8988T (cell line): Measurements from ENCODE around the gene GMCL1.
"Not testable (repeated sequence)": the region's sequence is repeated elsewhere in the genome, so short reads cannot be mapped to it uniquely, and the experiment has no call there.

Experiments used
- DNase-seq: peaks from one replicate; pipeline ENCODE4 v3.0.0; 2011

The GMCL1 gene

DNA sequence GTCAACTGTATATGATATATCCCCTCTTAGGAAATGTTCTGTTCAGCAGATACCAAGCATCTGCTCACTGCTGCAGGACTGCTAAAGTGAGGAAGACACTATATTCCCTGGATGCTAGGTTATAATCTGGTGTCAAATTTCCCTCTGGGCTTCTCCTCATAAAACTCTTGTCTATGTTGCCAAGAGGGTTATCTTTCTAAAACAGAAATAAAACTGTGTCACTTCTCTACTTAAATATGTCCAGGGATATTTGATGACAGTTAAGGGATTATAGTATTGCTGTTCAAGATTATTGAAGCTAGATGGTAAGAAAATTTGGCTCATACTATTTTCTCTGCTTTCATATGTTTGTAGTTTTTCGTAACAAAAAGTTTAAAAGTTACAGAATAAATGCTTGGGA, 33.8 kb downstream of the GMCL1 start:
- no peak for DNase-seq

DNA sequence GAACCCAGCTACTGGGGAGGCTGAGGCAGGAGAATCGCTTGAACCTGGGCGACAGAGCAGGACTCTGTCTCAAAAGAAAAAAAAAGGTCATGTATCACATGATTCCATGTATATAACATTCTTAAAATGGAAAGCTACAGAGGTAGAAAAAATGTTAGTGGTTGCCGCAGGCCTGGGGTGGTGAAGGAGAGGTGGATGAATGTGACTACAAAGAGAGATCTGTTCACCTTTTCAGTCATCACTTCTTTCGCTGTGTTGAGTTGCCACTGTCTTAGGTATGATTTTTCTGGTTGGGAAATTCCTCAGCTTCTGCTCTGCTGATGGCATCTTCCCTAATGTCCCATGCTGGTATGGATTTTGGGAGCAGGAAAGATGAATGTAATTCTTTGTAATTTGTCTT, 59.0 kb downstream of the GMCL1 start:
- no peak for DNase-seq

DNA sequence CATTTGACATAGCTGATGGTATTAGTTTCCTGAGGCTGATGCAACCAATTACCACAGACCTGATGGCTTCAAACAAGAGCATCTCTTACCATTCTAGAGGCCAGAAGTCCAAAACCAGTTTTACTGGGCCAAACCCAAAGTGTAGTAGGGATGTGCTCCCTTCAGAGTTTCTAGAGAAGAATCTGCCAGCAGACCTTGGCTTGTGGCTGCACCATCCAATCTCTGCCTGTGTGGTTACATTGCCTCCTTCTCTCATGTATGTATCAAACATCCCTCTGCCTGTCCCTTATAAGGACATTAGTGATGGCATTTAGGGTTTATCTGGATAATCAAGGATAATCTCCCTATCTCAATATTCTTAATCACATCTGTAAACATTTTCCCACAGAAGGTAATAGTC, 59.8 kb downstream of the GMCL1 start:
- DNase-seq: no peak

DNA sequence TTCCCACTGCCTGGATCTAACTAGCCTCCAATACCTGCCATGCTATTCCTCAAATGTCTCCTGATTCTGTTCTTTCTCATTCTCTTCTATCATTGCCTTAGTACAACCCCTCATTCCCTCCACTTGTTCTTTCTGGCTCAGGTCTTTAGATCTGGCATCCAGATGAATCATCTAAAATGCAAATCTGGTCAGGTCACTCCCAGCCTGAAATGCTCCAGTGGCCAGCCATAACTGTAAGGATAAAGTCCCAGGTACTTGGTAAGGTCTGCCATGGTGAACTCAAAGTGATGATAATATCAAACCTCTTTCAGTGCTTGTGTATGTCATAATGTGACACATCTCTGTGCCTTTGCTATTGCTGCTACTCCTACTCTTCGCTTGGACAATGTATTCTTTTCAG, 61.4 kb downstream of the GMCL1 start:
- no peak for DNase-seq

DNA sequence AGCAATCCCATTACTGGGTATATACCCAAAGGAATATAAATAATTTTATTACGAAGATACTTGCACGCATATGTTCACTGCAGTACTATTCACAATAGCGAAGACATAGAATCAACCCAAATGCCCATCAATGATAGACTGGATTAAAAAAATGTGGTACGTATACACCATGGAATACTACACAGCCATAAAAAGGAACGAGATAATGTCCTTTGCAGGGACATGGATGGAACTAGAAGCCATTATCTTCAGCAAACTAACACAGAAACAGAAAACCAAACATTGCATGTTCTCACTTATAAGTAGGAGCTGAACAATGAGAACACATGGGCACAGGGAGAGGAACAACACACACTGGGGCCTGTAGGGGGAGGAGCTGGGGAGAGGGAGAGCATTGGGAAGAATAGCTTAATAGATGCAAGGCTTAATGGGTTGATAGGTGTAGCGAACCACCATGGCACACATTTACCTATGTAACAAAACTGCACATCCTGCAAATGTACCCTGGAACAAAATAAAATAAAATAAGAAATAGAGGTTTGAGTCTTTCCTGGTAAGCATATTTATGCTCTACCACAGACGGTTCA, 63.5 kb downstream of the GMCL1 start:
- DNase-seq: not testable (repeated sequence)

DNA sequence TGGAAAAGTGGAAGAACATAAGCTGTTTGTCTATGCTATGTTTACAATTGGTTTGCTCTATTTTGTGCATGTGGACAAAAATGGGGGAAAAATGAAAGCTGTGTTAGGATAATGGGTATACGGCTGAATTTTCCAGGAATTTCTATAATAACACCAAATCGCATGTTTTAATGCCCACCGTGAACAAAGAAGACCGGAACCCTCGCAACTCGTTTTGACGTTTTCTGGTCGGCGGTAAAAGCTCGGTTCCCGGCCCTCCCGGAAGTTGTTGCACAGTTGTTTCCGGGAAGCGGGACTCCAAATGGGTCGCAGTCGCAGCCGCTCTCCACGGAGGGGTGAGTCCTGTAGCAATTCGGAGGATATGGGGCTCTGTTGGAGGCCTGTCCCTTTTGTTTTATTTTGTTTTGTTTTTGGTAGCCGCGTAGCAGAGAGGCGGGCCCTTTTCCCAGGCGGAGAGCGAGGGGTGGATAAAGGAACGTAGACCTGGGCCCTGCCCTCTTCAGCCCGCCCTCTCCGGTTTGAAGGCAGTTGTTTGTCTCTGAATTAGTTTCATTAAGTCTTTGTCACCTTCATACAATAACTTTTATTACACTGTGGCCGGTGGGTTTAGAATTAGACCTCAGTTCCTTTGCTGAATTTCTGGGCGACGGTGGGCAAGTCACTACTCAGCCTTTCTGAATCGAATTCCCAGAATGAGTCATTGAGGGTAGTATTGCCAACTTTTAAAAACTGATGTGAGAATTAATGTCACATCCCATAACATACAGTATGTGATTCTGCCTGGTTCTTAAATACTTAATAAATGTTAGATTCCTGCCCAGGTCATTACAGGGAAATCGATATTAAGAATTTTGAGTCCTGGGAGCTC, 64.5 kb downstream of the GMCL1 start, which contains the start of gene SNRNP27:
SNRNP27 (plus strand) TSS at position 273 of the 868 bp plus-strand sequence; CDS start at position 302, 29 bp downstream.
- DNase-seq: peak; percentile 32

DNA sequence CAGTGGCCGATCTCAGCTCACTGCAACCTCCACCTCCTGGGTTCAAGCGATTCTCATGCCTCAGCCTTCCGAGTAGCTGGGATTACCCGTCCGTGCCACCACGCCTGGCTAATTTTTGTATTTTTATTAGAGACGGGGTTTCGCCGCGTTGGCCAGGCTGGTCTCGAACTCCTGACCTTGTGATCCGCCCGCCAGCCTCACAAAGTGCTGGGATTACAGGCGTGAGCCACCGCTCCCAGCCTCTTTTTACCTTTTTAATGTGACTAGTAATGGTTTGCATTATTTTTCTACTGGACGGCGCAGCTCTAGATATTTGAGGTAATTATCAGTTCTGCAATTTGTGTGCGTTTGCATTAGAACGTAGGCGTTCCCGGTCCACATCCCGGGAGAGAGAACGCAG, 65.3 kb downstream of the GMCL1 start:
- not testable (repeated sequence) for DNase-seq

DNA sequence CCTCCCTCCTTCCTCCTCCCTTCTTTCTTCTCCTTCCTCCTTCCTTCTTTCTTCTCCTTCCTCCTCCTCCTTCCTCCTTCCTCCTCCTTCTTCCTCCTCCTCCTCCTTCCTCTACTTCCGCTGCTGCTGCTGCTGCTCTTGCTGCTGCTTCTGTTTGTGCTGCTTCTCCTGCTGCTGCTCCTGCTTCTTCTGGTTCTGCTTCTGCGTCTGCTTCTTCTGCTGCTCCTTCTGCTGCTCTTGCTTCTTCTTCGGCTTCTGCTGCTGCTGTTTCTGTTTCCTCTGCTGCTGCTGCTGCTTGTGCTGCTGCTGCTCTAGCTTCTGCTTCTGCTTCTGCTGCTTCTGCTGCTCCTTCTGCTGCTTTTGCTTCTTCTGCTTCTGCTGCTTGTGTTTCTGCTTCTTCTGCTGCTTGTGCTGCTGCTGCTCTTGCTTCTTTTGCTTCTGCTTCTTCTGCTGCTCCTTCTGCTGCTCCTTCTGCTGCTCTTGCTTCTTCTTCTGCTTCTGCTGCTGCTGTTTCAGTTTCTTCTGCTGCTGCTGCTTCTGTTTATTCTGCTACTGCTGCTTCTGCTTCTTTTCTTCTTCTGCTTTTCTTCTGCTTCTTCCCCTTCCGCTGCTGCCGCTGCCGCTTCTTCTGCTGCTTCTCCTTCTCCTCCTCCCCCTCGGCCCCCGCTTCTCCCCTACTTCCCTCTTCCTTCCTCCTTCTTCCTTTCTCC, 72.9 kb downstream of the GMCL1 start:
- DNase-seq: no peak

DNA sequence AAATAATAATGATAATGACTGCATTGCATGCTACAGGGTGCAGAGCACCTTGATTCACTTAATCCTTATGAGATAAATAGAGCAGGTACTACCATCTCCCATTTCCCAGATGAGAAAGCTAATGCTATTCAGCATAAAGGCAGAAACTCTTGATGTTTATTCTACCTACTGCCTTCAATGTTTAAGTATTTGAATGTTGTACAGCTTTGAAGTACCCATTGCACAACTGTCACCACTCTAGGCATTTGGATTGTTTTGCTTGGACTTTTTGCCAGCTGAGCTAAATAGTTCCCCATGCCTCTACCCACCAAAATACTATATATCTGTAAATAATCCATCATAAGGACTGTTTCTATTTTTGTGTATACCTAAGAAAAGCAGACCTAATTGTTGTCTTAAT, 77.8 kb downstream of the GMCL1 start:
- DNase-seq: no peak

DNA sequence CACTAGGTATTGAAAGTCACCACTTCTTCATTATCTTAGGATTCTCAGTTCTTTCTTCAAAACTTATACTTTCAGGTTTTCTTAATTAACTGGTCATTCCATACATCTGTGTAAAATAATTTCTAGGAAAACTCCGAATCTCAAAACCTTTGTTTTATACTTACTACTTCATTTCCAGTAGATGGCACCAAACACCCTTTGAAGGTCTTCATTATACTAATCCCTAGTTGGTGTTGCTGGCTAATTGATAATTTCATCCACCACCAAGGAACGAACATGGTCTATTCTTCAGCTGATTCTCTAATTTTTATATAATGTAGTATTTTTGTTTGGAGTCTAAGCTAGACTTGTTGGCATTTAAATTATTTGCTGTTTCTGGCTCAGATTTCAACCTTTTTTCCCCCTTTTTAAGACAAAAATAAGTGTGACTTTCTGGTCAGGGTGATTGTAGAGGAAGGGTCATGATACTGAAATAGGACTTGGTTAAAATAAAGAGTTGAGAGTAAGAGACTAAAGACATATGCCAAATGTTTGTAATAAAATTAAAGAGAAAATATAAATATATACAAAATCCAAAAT, 82.6 kb downstream of the GMCL1 start:
- DNase-seq: no peak

DNA sequence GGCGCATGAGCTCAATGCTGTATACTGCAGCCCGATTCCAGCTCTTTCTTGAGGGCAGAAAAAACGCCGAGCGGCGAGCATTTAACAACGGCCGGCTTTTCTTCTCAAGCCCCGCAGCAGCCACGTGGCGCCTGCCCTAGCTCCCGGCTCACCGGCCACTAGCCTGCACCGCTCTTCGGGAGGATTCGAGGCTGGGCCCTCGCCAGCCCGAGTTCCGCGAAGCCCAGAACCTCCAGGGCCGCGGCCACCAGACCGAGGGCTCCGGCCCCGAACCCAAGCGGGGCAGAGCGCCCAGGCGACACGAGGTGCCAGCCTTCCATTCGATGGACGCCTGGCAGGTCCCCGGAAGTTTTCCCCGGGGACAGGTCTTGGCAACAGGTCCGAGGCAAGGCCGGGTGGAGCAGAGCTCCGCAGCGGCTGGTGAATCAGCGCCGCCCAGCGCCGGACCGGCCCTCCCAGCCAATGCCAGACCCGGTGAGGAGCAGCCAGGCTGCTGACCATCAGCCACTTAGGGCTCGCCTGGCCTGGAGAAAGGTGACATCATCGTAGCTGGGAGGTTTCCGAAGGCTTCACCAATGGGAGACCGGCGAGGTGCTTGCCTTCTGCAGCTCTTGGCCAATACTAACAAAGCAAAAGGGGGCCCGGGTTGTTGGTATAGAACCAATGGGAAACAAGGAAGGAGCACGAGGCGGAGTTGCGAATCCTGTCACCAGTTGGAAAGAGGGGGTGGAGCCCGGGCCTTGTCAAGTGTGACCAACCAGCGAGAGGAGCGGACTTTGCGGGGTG, 84.9 kb downstream of the GMCL1 start:
- DNase-seq: peak; percentile 74

DNA sequence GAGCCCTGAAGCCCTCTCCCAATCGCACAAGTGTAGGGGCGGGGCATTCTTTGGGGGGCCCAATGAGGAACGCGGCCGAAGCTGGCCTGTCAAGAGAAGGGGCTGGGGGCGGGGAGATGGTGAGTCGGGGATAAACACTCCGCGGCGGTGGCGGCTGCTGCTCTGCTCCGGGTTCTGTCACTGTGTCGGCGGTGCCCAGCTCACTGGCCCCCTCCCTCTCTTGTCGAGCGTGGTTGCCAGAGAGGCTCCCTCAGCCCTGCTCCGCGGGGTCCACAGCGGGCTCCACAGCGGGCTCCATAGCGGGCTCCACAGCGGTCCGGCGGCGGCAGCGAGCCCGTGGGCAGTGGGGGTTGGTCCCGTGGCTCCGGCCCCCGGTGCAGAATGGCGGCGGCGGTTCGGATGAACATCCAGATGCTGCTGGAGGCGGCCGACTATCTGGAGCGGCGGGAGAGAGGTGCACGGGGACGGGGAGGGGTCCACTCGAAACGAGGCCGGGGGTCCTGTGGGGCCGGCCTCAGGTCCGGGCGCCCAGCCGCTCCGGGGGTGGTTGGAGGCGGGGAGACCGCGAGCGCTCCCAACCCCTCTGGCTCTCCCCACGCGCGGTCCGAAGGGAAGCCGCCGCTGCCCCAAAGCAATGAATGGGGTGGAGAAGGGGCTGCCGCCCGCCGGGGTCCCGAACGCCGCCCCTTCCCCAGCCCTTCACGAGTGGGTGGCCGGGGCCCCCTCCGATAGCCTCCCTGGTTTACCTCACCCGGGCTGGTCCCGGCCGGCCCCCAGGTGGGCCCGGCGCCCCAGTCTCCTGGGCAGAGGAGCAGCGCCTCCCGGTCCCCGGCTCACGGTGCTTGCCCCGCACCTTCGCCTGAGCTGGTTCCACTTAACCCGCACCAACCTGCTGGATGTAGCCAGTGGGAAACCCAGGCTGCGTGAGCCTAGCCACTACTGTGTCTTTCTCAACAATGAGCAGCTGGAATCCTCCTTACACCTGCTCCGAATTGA, 85.8 kb downstream of the GMCL1 start, which contains the start of gene MXD1:
MXD1 (plus strand) TSS at position 160 of the 996 bp plus-strand sequence; CDS start at position 382, 222 bp downstream.
- DNase-seq: peak; percentile 79

DNA sequence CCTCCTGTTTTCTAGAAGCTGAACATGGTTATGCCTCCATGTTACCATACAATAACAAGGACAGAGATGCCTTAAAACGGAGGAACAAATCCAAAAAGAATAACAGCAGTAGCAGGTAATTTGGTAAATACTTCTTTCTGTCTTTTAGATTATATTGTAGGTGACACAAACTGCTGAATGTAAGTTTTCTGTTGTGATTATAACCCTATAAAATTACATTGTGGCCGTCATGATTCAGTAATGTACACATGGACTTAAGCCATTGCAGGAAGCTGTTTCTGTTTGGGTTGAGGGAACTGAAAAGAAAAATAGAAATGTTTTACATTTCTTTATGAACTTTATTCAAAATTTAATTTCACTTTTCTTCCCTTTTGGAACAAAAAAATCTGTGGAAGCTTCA, 86.6 kb downstream of the GMCL1 start:
- no peak for DNase-seq

DNA sequence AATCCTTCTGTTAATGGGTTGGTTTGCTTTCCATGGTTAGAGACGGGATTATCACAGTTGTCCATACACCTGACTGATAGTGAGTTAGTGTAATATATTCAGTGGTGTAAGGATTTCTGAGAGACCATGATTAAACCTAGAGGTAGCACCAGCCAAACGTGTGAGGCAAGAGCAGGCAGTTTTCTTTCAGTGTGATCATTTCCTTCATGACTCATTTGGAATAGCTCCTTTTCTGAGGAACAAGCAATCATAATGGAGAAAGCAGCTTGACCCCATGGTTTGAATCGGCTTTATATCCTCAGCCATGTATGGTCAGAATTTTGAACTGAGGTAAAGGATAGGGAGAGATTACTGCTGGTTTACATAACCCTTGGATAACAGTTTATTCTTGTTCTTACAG, 88.4 kb downstream of the GMCL1 start:
- no peak for DNase-seq

DNA sequence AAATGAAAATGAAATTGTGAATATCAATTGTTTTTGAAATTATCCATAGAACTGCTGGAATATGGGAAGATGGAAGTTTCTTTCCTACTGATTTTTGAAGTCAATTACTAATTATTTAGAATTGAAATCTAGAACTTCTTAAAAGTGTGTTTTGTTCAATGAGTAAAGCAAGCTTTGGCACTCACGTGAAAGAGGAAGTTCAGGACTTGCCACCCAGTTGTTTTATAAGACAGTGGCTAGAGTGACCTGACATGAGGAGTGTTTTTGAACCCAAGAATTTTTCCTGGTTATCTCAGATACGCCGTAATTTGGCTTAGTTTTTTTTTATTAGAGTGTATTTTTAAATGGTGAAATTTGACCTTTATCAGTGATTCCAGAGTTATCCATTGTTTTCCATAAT, 88.9 kb downstream of the GMCL1 start:
- DNase-seq: no peak

DNA sequence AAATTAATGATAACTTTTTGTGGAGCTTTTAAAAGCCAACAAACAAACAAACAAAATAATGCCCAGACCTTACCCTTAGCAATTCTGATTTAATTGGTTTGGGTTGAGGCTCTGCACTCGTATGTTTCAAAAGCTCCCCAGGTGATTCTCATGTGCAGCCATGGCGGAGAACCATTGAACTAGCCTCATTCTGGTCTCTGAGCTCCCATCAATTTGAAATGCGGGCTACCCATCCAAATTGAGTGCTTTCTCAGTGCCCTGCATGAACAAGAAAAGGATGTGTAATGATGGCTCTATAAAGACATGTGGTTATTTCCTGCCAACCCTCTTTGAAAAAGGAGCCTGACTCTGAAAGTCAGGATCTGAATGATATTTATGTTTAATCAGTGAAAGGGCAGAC, 93.7 kb downstream of the GMCL1 start:
- DNase-seq: no peak

DNA sequence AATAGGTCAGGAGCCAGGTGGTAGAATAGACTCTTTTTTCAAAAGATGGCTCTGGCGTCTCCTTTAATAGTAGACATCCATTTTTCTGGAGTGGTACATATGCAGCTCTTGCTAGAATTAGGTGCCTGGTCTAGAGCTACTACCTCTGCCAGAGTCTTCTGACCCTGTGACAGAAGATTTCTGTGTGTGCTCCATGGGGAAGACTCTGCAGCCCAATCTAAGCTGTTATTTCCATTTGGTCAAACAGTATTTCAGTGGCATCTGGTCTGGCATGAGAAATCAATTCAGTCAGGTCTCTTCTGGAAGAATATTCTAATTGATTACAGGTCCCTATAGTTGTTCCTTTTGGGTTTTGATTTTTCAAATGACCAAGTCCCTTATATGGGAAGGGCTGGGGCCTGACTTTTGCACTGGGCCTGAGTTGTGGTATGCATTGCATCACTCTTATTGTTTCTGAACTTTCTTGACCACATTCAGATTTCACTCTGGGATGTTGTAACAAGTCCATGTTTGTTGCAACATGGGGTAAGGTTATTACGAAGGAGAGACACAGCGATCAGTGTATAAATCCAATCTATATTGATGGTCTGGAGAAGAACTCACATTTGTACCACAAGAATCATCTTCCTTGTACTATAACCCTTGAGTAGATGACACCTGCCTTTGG, 97.5 kb downstream of the GMCL1 start:
- no peak for DNase-seq
